OCI-LY3 (cell line): Measurements from ENCODE around the gene KIAA1671.

Experiments used
- EZH2phosphoT487 ChIP-seq: fragments of 200-600 bp; shearing (Covaris generic); IDR thresholded peaks from 2 replicates; pipeline ENCODE4 v1.6.1; 2018; ENCODE audit warnings: antibody characterized with exemption, mixed run types, low read depth
- TF ChIP-seq, protein P1 (sequence below): fragments of 200-600, 300-600 bp; sonication (generic); IDR thresholded peaks from 2 replicates; pipeline ENCODE4 v1.5.1; 2014; ENCODE audit warnings: antibody characterized with exemption, low read length, low read depth

DNA sequence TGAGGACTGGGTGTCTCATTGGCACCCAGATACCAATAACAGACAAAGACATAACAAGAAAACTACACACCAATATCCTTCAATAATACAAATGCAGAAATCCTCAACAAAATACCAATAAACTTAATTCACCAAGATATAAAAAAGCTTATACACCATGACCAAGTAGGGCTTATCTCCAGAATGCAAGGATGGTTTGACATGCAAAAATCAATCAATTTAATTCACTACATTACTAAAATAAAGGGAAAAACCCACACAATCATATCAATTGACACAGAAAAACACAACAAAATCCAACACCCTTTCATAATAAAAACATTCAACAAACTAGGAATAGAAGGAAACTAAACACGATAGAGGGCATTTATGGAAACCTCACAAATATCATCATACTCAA lies 46.6 kb upstream of the KIAA1671 start:
- TF ChIP-seq, protein P1, sequence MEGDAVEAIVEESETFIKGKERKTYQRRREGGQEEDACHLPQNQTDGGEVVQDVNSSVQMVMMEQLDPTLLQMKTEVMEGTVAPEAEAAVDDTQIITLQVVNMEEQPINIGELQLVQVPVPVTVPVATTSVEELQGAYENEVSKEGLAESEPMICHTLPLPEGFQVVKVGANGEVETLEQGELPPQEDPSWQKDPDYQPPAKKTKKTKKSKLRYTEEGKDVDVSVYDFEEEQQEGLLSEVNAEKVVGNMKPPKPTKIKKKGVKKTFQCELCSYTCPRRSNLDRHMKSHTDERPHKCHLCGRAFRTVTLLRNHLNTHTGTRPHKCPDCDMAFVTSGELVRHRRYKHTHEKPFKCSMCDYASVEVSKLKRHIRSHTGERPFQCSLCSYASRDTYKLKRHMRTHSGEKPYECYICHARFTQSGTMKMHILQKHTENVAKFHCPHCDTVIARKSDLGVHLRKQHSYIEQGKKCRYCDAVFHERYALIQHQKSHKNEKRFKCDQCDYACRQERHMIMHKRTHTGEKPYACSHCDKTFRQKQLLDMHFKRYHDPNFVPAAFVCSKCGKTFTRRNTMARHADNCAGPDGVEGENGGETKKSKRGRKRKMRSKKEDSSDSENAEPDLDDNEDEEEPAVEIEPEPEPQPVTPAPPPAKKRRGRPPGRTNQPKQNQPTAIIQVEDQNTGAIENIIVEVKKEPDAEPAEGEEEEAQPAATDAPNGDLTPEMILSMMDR: no peak
- no peak for TF ChIP-seq EZH2phosphoT487
